ENCODE measurements around the gene GATA6.

GRCh38 chr18:22129778-22130177 is 39.6 kb upstream of the GATA6 start:
- TF ChIP-seq POLR2A (IDR thresholded peaks at IDR 0.05; ENCODE audit: extremely low read depth, insufficient read length) (no peak), CTCF (IDR thresholded peaks at IDR 0.05; ENCODE audit: low read depth, low read length) (no peak)
